ENCODE measurements around the gene GPC5. TPM values are rescaled to one million over a fixed set of nuclear protein-coding genes. Genes with fewer than 3 reads are reported as not detected.

GPC5 gene
- total and polyA plus RNA-seq, 9 of the 15 experiments (the other 6 are each of a cell fraction or from before 2014, with no cell fraction given), result 0.18 to 0.27 TPM; not detected in 7

DNA sequence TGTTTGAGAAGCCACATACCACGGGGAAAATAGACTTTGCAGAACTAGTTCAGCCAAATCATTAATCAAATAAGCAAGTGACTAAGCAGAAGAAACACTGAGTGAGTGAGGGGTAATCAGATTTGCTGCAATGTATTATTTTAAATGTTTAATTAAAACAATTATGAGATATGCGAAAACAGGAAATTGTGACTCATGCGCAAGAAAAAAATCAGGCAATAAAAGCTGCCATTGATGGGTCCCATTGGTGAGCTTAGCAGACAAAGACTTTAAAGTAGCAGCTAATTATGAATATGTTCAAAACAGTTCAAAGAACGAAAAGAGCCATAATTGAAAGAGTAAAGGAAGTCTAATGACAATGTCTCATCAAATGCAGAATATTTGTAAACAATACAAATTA is 644.1 kb downstream of the GPC5 start (continued):
- TF ChIP-seq, protein P1, sequence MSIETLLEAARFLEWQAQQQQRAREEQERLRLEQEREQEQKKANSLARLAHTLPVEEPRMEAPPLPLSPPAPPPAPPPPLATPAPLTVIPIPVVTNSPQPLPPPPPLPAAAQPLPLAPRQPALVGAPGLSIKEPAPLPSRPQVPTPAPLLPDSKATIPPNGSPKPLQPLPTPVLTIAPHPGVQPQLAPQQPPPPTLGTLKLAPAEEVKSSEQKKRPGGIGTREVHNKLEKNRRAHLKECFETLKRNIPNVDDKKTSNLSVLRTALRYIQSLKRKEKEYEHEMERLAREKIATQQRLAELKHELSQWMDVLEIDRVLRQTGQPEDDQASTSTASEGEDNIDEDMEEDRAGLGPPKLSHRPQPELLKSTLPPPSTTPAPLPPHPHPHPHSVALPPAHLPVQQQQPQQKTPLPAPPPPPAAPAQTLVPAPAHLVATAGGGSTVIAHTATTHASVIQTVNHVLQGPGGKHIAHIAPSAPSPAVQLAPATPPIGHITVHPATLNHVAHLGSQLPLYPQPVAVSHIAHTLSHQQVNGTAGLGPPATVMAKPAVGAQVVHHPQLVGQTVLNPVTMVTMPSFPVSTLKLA (conservative IDR thresholded peaks at IDR 0.05), result no peak
- no peak for TF ChIP-seq MTA1 (IDR thresholded peaks at IDR 0.05; ENCODE audit: borderline replicate concordance)
- TF ChIP-seq CTBP1 (IDR thresholded peaks at IDR 0.05; ENCODE audit: borderline replicate concordance), result no peak
- TF ChIP-seq, protein P2, sequence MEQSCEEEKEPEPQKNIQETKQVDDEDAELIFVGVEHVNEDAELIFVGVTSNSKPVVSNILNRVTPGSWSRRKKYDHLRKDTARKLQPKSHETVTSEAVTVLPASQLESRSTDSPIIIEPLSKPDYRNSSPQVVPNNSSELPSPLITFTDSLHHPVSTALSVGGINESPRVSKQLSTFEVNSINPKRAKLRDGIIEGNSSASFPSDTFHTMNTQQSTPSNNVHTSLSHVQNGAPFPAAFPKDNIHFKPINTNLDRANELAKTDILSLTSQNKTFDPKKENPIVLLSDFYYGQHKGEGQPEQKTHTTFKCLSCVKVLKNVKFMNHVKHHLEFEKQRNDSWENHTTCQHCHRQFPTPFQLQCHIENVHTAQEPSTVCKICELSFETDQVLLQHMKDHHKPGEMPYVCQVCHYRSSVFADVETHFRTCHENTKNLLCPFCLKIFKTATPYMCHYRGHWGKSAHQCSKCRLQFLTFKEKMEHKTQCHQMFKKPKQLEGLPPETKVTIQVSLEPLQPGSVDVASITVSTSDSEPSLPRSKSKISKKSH (CRISPR knock-in tag; IDR thresholded peaks at IDR 0.05), result no peak
- TF ChIP-seq, protein P3, sequence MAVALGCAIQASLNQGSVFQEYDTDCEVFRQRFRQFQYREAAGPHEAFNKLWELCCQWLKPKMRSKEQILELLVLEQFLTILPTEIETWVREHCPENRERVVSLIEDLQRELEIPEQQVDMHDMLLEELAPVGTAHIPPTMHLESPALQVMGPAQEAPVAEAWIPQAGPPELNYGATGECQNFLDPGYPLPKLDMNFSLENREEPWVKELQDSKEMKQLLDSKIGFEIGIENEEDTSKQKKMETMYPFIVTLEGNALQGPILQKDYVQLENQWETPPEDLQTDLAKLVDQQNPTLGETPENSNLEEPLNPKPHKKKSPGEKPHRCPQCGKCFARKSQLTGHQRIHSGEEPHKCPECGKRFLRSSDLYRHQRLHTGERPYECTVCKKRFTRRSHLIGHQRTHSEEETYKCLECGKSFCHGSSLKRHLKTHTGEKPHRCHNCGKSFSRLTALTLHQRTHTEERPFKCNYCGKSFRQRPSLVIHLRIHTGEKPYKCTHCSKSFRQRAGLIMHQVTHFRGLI (CRISPR knock-in tag; IDR thresholded peaks at IDR 0.05), result no peak
- no peak for TF ChIP-seq ZNF143 (CRISPR knock-in tag; IDR thresholded peaks at IDR 0.05)
- TF ChIP-seq RFX7 (CRISPR knock-in tag; IDR thresholded peaks at IDR 0.05), result no peak
- no peak for TF ChIP-seq LCOR (CRISPR knock-in tag; IDR thresholded peaks at IDR 0.05)
- no peak for TF ChIP-seq PML (IDR thresholded peaks at IDR 0.05; ENCODE audit: low read length)
- TF ChIP-seq FOXJ2 (tag; IDR thresholded peaks at IDR 0.05), result no peak
